Measurements from ENCODE around the gene NF1. TPM values are rescaled to one million over a fixed set of nuclear protein-coding genes. Genes with fewer than 3 reads are reported as not detected.
A peak's percentile ranks its signal among the peaks of the same experiment; 100 is the strongest.

The NF1 gene
- total RNA-seq, 1 donor from 2014 or later = 53.7 TPM

GRCh38 chr17:31251105-31251969 is 156.6 kb downstream of the NF1 start:
- H3K36me3 Mint-ChIP-seq (ENCODE audit: low read depth, unreplicated experiment) = peaks cover 4% of the 10 kb centered on the region

GRCh38 chr17:31251970-31252328 is 157.2 kb downstream of the NF1 start:
- TF ChIP-seq EZH2 (IDR thresholded peaks at IDR 0.05; ENCODE audit: insufficient read depth, low read length) = no peak
- TF ChIP-seq CTCF (IDR thresholded peaks at IDR 0.05; ENCODE audit: insufficient read depth, low read depth, low read length) = no peak
- no peaks in the 10 kb centered on the region for H3K27me3 ChIP-seq (ENCODE audit: insufficient read depth, low read length)
- H3K36me3 ChIP-seq (ENCODE audit: insufficient read depth, low read length) = peaks cover 4% of the 10 kb centered on the region
- H3K4me1 ChIP-seq (ENCODE audit: insufficient read depth, low read length) = peaks cover 17% of the 10 kb centered on the region
- H3K27ac ChIP-seq (ENCODE audit: low read depth, low read length) = no peak overlapping the region
- H3K79me2 ChIP-seq (ENCODE audit: insufficient read depth, low read length) = no peaks in the 10 kb centered on the region
- no peak for DNase-seq (ENCODE audit: low read depth)
- no peaks in the 10 kb centered on the region for H3K9me3 ChIP-seq (ENCODE audit: insufficient read depth, low read depth, low read length)
- H3K4me1 Mint-ChIP-seq (ENCODE audit: low read depth, unreplicated experiment) = peaks cover 20% of the 10 kb centered on the region
- no peak overlapping the region for H3K4me2 ChIP-seq (ENCODE audit: low read length)
- no peak overlapping the region for H3K4me3 Mint-ChIP-seq (ENCODE audit: unreplicated experiment)
- H3K4me3 ChIP-seq (ENCODE audit: insufficient read depth, low read depth, low read length) = no peak overlapping the region
- H2AFZ ChIP-seq (ENCODE audit: low read depth, low read length) = no peak overlapping the region
- peaks cover 2% of the 10 kb centered on the region for H3K36me3 Mint-ChIP-seq (ENCODE audit: low read depth, unreplicated experiment)
- no peak overlapping the region for H3K9ac ChIP-seq (ENCODE audit: low read length)
- no peak overlapping the region for H3K27ac Mint-ChIP-seq (ENCODE audit: unreplicated experiment)
- H3K9me3 Mint-ChIP-seq (ENCODE audit: unreplicated experiment) = no peaks in the 10 kb centered on the region
- FAIRE-seq = no peak
- H4K20me1 ChIP-seq (ENCODE audit: insufficient read depth, low read length) = no peaks in the 10 kb centered on the region
- no peaks in the 10 kb centered on the region for H3K27me3 Mint-ChIP-seq (ENCODE audit: low read depth, unreplicated experiment)

More at GRCh38 chr17:31251105-31251969, 156.6 kb downstream of the NF1 start:
- Histone ChIP-seq H3K27ac (ENCODE audit: low read depth, low read length) (no peak overlapping the region), H3K9ac (ENCODE audit: low read length) (no peak overlapping the region), H3K27me3 (ENCODE audit: insufficient read depth, low read length) (no peaks in the 10 kb centered on the region), H4K20me1 (ENCODE audit: insufficient read depth, low read length) (no peaks in the 10 kb centered on the region), H3K79me2 (ENCODE audit: insufficient read depth, low read length) (no peaks in the 10 kb centered on the region), H3K4me1 (ENCODE audit: insufficient read depth, low read length) (peaks cover 17% of the 10 kb centered on the region), H3K4me2 (ENCODE audit: low read length) (no peak overlapping the region), H3K36me3 (ENCODE audit: insufficient read depth, low read length) (peaks cover 4% of the 10 kb centered on the region), H2AFZ (ENCODE audit: low read depth, low read length) (no peak overlapping the region), H3K9me3 (ENCODE audit: insufficient read depth, low read depth, low read length) (no peaks in the 10 kb centered on the region), H3K4me3 (ENCODE audit: insufficient read depth, low read depth, low read length) (no peak overlapping the region)
- H3K27ac Mint-ChIP-seq (ENCODE audit: unreplicated experiment) = peak overlapping the region; percentile 31
- no peak overlapping the region for H3K4me3 Mint-ChIP-seq (ENCODE audit: unreplicated experiment)
- DNase-seq (ENCODE audit: low read depth) (no peak), FAIRE-seq (no peak)
- peaks cover 20% of the 10 kb centered on the region for H3K4me1 Mint-ChIP-seq (ENCODE audit: low read depth, unreplicated experiment)
- H3K9me3 Mint-ChIP-seq (ENCODE audit: unreplicated experiment) = no peaks in the 10 kb centered on the region
- H3K27me3 Mint-ChIP-seq (ENCODE audit: low read depth, unreplicated experiment) = no peaks in the 10 kb centered on the region
- TF ChIP-seq CTCF (IDR thresholded peaks at IDR 0.05; ENCODE audit: insufficient read depth, low read depth, low read length) (no peak), EZH2 (IDR thresholded peaks at IDR 0.05; ENCODE audit: insufficient read depth, low read length) (no peak)

DNA sequence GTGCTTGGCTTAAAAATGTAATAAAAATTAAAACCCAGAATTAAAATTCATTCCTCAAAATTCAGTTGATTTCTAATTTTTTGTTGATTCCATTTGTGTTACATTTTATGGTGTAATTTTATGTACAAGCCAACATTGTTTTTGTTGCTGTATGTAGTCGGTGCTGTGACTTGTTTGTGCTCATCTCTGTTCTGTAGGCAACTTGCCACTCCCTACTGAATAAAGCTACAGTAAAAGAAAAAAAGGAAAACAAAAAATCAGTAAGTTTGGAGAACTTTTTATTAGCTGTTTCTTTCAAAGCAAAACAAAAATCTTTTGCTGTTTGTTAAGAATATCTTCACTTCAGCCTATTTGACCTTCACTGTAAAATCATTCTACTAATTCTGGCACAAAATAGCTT is 158.0 kb downstream of the NF1 start:
- Histone ChIP-seq H3K27me3 (ENCODE audit: insufficient read depth, low read length) (no peaks in the 10 kb centered on the region), H2AFZ (ENCODE audit: low read depth, low read length) (no peak overlapping the region), H3K4me2 (ENCODE audit: low read length) (no peak overlapping the region), H3K27ac (ENCODE audit: low read depth, low read length) (no peak overlapping the region), H3K9me3 (ENCODE audit: insufficient read depth, low read depth, low read length) (no peaks in the 10 kb centered on the region), H3K4me3 (ENCODE audit: insufficient read depth, low read depth, low read length) (no peak overlapping the region), H3K36me3 (ENCODE audit: insufficient read depth, low read length) (peaks cover 4% of the 10 kb centered on the region), H3K4me1 (ENCODE audit: insufficient read depth, low read length) (peaks cover 17% of the 10 kb centered on the region), H3K9ac (ENCODE audit: low read length) (no peak overlapping the region), H4K20me1 (ENCODE audit: insufficient read depth, low read length) (no peaks in the 10 kb centered on the region), H3K79me2 (ENCODE audit: insufficient read depth, low read length) (no peaks in the 10 kb centered on the region)
- Mint-ChIP-seq H3K4me3 (ENCODE audit: unreplicated experiment) (no peak overlapping the region), H3K9me3 (ENCODE audit: unreplicated experiment) (no peaks in the 10 kb centered on the region), H3K27me3 (ENCODE audit: low read depth, unreplicated experiment) (no peaks in the 10 kb centered on the region), H3K4me1 (ENCODE audit: low read depth, unreplicated experiment) (peaks cover 20% of the 10 kb centered on the region), H3K36me3 (ENCODE audit: low read depth, unreplicated experiment) (peaks cover 2% of the 10 kb centered on the region), H3K27ac (ENCODE audit: unreplicated experiment) (no peak overlapping the region)
- FAIRE-seq = no peak
- no peak for TF ChIP-seq EZH2 (IDR thresholded peaks at IDR 0.05; ENCODE audit: insufficient read depth, low read length)
- no peak for TF ChIP-seq CTCF (IDR thresholded peaks at IDR 0.05; ENCODE audit: insufficient read depth, low read depth, low read length)
- DNase-seq (ENCODE audit: low read depth) = no peak

All from astrocyte (in vitro differentiated cells and primary cell).